H9 (cell line): ENCODE measurements around the gene STPG1. TPM values are rescaled to one million over a fixed set of nuclear protein-coding genes. Genes with fewer than 3 reads are reported as not detected.

ENCODE experiments used
- DNase-seq: peaks from one replicate; pipeline ENCODE4 v3.0.0-alpha.2; 2017
- H2AFZ ChIP-seq: one replicate; pipeline ENCODE4 v1.6.1; 2013; ENCODE audit warnings: mild to moderate bottlenecking, low read length, control low read depth, moderate library complexity
- H2AK5ac ChIP-seq: 2 replicates; pipeline ENCODE4 v1.6.1; 2013; ENCODE audit warnings: low read length, control low read depth, mixed read lengths; ENCODE audit not compliant: insufficient read length
- H2BK120ac ChIP-seq: one replicate; pipeline ENCODE4 v1.6.1; 2013; ENCODE audit warnings: low read depth, mild to moderate bottlenecking, low read length, control low read depth, inconsistent platforms; ENCODE audit not compliant: poor library complexity, severe bottlenecking
- H2BK12ac ChIP-seq: 2 replicates; pipeline ENCODE4 v1.6.1; 2013; ENCODE audit warnings: low read length, control low read depth, mixed read lengths, low read depth; ENCODE audit not compliant: insufficient read length
- H2BK15ac ChIP-seq: 2 replicates; pipeline ENCODE4 v1.6.1; 2013; ENCODE audit warnings: low read depth, low read length, control low read depth
- H2BK20ac ChIP-seq: one replicate; pipeline ENCODE4 v1.6.1; 2013; ENCODE audit warnings: low read depth, mild to moderate bottlenecking, low read length, control low read depth, inconsistent platforms; ENCODE audit not compliant: poor library complexity, severe bottlenecking
- H2BK5ac ChIP-seq: 2 replicates; pipeline ENCODE4 v1.6.1; 2013; ENCODE audit warnings: low read length, control low read depth, mixed read lengths; ENCODE audit not compliant: insufficient read length
- H3K14ac ChIP-seq: 2 replicates; pipeline ENCODE4 v1.6.1; 2013; ENCODE audit warnings: low read length, control low read depth; ENCODE audit not compliant: insufficient read depth
- H3K18ac ChIP-seq: 2 replicates; pipeline ENCODE4 v1.6.1; 2013; ENCODE audit warnings: low read depth, mild to moderate bottlenecking, mixed read lengths, low read length, control low read depth; ENCODE audit not compliant: insufficient read length
- H3K23ac ChIP-seq: 2 replicates; pipeline ENCODE4 v1.6.1; 2013; ENCODE audit warnings: low read length, control low read depth, mixed read lengths, low read depth; ENCODE audit not compliant: insufficient read length
- H3K23me2 ChIP-seq: 2 replicates; pipeline ENCODE4 v1.6.1; 2013; ENCODE audit warnings: low read depth, mild to moderate bottlenecking, mixed read lengths, low read length, control low read depth; ENCODE audit not compliant: insufficient read length, poor library complexity, severe bottlenecking
- H3K27ac ChIP-seq: 2 replicates; pipeline ENCODE4 v1.5.1; 2013; ENCODE audit warnings: low read length, control low read depth, mixed read lengths, low read depth; ENCODE audit not compliant: insufficient read length
- H3K27me3 ChIP-seq: 2 replicates; pipeline ENCODE4 v1.6.1; 2013; ENCODE audit warnings: low read length, control low read depth, inconsistent platforms; ENCODE audit not compliant: insufficient read depth
- H3K4ac ChIP-seq: 2 replicates; pipeline ENCODE4 v1.6.1; 2013; ENCODE audit warnings: low read depth, mild to moderate bottlenecking, control low read depth, inconsistent platforms, low read length, moderate library complexity
- H3K4me1 ChIP-seq: 2 replicates; pipeline ENCODE4 v1.6.1; 2013; ENCODE audit warnings: low read length, control low read depth, inconsistent platforms; ENCODE audit not compliant: insufficient read depth
- H3K4me2 ChIP-seq: 2 replicates; pipeline ENCODE4 v1.6.1; 2013; ENCODE audit warnings: low read length, control low read depth, mixed read lengths; ENCODE audit not compliant: insufficient read length, insufficient read depth
- H3K56ac ChIP-seq: 2 replicates; pipeline ENCODE4 v1.6.1; 2013; ENCODE audit warnings: low read depth, mild to moderate bottlenecking, mixed read lengths, low read length, control low read depth; ENCODE audit not compliant: insufficient read length
- H3K79me1 ChIP-seq: 2 replicates; pipeline ENCODE4 v1.6.1; 2013; ENCODE audit warnings: low read depth, mild to moderate bottlenecking, moderate library complexity, low read length, control low read depth, inconsistent platforms; ENCODE audit not compliant: insufficient read depth, poor library complexity, severe bottlenecking
- H3K79me2 ChIP-seq: 2 replicates; pipeline ENCODE4 v1.6.1; 2013; ENCODE audit warnings: low read length, control low read depth, inconsistent platforms; ENCODE audit not compliant: insufficient read depth
- H3K9ac ChIP-seq: 2 replicates; pipeline ENCODE4 v1.6.1; 2013; ENCODE audit warnings: low read length, control low read depth, mixed read lengths; ENCODE audit not compliant: insufficient read length; ENCODE audit errors: extremely low read depth
- H3K9me3 ChIP-seq: one replicate; pipeline ENCODE4 v1.6.1; 2013; ENCODE audit warnings: low read depth, low read length, inconsistent platforms; ENCODE audit not compliant: control insufficient read depth
- H3T11ph ChIP-seq: one replicate; pipeline ENCODE4 v1.6.1; 2013; ENCODE audit warnings: mild to moderate bottlenecking, low read length, control low read depth, inconsistent platforms
- H4K20me1 ChIP-seq: one replicate; pipeline ENCODE4 v1.6.1; 2013; ENCODE audit not compliant: control insufficient read depth, insufficient read length, insufficient read depth
- H4K5ac ChIP-seq: 2 replicates; pipeline ENCODE4 v1.6.1; 2013; ENCODE audit warnings: low read depth, mild to moderate bottlenecking, mixed read lengths, low read length, control low read depth; ENCODE audit not compliant: insufficient read length
- H4K8ac ChIP-seq: replicated peaks from 2 replicates; pipeline ENCODE4 v1.6.1; 2013; ENCODE audit warnings: low read length, control low read depth, mixed read lengths, low read depth; ENCODE audit not compliant: insufficient read length
- H4K91ac ChIP-seq: 2 replicates; pipeline ENCODE4 v1.6.1; 2013; ENCODE audit warnings: low read depth, mild to moderate bottlenecking, moderate library complexity, mixed read lengths, low read length, control low read depth; ENCODE audit not compliant: insufficient read length
- H3K27ac Mint-ChIP-seq, 3 experiments: 2 replicates in 2 of 3; 3 replicates in 1 of 3; pipeline ENCODE4 v1.8.0; 2020 to 2021; ENCODE audit warnings: mixed read lengths in 3 of 3, mild to moderate bottlenecking in 1 of 3, moderate library complexity in 1 of 3
- H3K27me3 Mint-ChIP-seq: 2 replicates; pipeline ENCODE4 v1.8.0; 2021; ENCODE audit warnings: low read depth, mild to moderate bottlenecking, moderate library complexity, mixed read lengths
- H3K36me3 Mint-ChIP-seq, 3 experiments: 2 replicates in 2 of 3; 3 replicates in 1 of 3; pipeline ENCODE4 v1.8.0; 2020 to 2021; ENCODE audit warnings: low read depth in 3 of 3, mixed read lengths in 3 of 3; ENCODE audit not compliant: insufficient read depth in 1 of 3
- H3K4me1 Mint-ChIP-seq, 2 experiments: 2 replicates each; pipeline ENCODE4 v1.8.0; 2020; ENCODE audit warnings: mixed read lengths in 2 of 2
- H3K4me3 Mint-ChIP-seq, 2 experiments: 2 replicates in 1 of 2; 3 replicates in 1 of 2; pipeline ENCODE4 v1.8.0; 2020 to 2021; ENCODE audit warnings: mild to moderate bottlenecking in 2 of 2, mixed read lengths in 2 of 2, moderate library complexity in 1 of 2
- H3K9me3 Mint-ChIP-seq, 2 experiments: 2 replicates in 1 of 2; 3 replicates in 1 of 2; pipeline ENCODE4 v1.8.0; 2020; ENCODE audit warnings: mild to moderate bottlenecking in 2 of 2, mixed read lengths in 2 of 2, moderate library complexity in 1 of 2
- CTCF ChIP-seq: fragments of 200-600 bp; sonication (generic); conservative IDR thresholded peaks from 3 replicates; pipeline ENCODE4 v1.8.0; 2021; ENCODE audit warnings: antibody characterized with exemption, mild to moderate bottlenecking
- WGBS: extraction: QIAGEN DNeasy Blood & Tissue Kit; methylation state at CpG from one replicate; pipeline ENCODE4 v1.1.7; 2013; ENCODE audit warnings: missing lambda C conversion rate, low lambda C conversion rate, mixed read lengths; ENCODE audit not compliant: insufficient read length; ENCODE audit errors: extremely low coverage; 5-methylcytosine and 5-hydroxymethylcytosine counted together
- total RNA-seq: library from RNA; stranded (reverse); gene quantifications from 2 replicates; pipeline ENCODE4 v1.2.1, GENCODE V29; 2021

STPG1 gene
- total RNA-seq, 1 experiment from 2014 or later = 8.3 TPM

- H2BK120ac ChIP-seq = no peak overlapping the region
- H3K27me3 Mint-ChIP-seq = no peaks in the 10 kb centered on the region
- H3K79me1 ChIP-seq = no peaks in the 10 kb centered on the region
- no peak overlapping the region for H4K91ac ChIP-seq
- H2AK5ac ChIP-seq = no peak overlapping the region
- no peaks in the 10 kb centered on the region for H3K79me2 ChIP-seq
- no peak overlapping the region for H3K14ac ChIP-seq
- H3K56ac ChIP-seq = no peak overlapping the region
- H3K4me2 ChIP-seq = no peak overlapping the region
- H3K9me3 Mint-ChIP-seq = no peaks in the 10 kb centered on the region
- no peak overlapping the region for H2BK20ac ChIP-seq
- H2BK15ac ChIP-seq = no peak overlapping the region
- no CpG with 5 or more reads among the region's 14 CpGs for WGBS
- no peak overlapping the region for H2BK5ac ChIP-seq
- H3T11ph ChIP-seq = no peak overlapping the region
- no peaks in the 10 kb centered on the region for H3K9me3 ChIP-seq
- H3K27ac ChIP-seq = no peak overlapping the region
- no peak overlapping the region for H3K4me3 Mint-ChIP-seq
- no peaks in the 10 kb centered on the region for H3K4me1 ChIP-seq
- H2AFZ ChIP-seq = no peak overlapping the region
- no peak overlapping the region for H4K5ac ChIP-seq
- H3K9ac ChIP-seq = no peak overlapping the region
- DNase-seq = no peak
- H2BK12ac ChIP-seq = no peak overlapping the region
- H3K18ac ChIP-seq = no peak overlapping the region
- no peaks in the 10 kb centered on the region for H3K27me3 ChIP-seq
- H3K36me3 Mint-ChIP-seq = peaks cover 0 to 7% (median 5%) of the 10 kb centered on the region in 3 experiments; a peak in 4 of 7 replicates
- H3K23me2 ChIP-seq = no peaks in the 10 kb centered on the region
- H3K4me1 Mint-ChIP-seq = peaks cover 11 to 34% of the 10 kb centered on the region in 2 experiments
- no peaks in the 10 kb centered on the region for H4K20me1 ChIP-seq
- no peak overlapping the region for H3K23ac ChIP-seq
- no peak overlapping the region; a peak in 1 of 7 replicates for H3K27ac Mint-ChIP-seq
- no peak overlapping the region for H3K4ac ChIP-seq
- TF ChIP-seq CTCF = no peak
- no peak overlapping the region for H4K8ac ChIP-seq
Measured at GRCh38 chr1:24441996-24442668, 28.6 kb upstream of the STPG1 start.
